LoVo (cell line): Measurements from ENCODE around the gene KIF3C.
A peak's percentile ranks its signal among the peaks of the same experiment; 100 is the strongest.
"Not testable (repeated sequence)": the region's sequence is repeated elsewhere in the genome, so short reads cannot be mapped to it uniquely, and the experiment has no call there.

Experiments used
- DNase-seq: peaks from one replicate; pipeline ENCODE4 v3.0.0-alpha.2; 2016; ENCODE audit warnings: low spot score

Gene KIF3C

GRCh38 chr2:25915944-25916772, 66.1 kb downstream of the KIF3C start:
- not testable (repeated sequence) for DNase-seq

DNA sequence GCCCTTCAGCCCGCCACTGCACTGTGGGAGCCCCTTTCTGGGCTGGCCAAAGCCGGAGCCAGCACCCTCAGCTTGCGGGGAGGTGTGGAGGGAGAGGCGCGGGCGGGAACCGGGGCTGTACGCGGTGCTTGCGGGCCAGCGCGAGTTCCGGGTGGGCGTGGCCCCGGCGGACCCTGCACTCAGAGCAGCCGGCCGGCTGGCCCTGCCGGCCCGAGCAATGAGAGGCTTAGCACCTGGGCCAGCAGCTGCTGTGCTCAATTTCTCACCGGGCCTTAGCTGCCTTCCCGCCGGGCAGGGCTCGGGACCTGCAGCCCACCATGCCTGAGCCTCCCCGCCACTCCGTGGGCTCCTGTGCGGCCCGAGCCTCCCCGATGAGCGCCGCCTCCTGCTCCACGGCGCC, 66.9 kb downstream of the KIF3C start:
- not testable (repeated sequence) for DNase-seq

DNA sequence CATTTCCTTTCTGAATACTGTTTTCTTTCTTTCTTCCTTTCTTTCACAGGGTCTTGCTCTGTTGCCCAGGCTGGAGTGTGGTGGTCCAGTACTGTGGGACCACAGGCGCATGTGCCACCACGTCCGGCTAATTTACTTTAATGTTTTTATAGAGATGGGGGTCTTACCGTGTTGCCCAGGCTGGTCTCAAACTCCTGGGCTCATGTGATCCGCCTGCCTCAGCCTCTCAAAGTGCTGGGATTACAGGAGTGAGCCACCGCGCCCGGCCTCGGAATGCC, 68.7 kb downstream of the KIF3C start:
- not testable (repeated sequence) for DNase-seq

- no peak for DNase-seq
Observed at GRCh38 chr2:25912851-25913695, 69.2 kb downstream of the KIF3C start.

DNA sequence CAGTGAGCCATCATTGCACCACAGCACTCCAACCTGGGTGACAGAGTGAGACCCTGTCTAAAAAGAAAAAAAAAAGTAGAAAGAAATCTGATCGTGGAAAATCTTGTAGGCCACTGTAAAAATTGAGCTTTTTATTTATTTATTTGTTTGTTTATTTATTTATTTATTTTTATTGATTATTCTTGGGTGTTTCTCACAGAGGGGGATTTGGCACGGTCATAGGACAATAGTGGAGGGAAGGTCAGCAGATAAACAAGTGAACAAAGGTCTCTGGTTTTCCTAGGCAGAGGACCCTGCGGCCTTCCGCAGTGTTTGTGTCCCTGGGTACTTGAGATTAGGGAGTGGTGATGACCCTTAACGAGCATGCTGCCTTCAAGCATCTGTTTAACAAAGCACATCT, 72.7 kb downstream of the KIF3C start:
- DNase-seq: not testable (repeated sequence)

DNA sequence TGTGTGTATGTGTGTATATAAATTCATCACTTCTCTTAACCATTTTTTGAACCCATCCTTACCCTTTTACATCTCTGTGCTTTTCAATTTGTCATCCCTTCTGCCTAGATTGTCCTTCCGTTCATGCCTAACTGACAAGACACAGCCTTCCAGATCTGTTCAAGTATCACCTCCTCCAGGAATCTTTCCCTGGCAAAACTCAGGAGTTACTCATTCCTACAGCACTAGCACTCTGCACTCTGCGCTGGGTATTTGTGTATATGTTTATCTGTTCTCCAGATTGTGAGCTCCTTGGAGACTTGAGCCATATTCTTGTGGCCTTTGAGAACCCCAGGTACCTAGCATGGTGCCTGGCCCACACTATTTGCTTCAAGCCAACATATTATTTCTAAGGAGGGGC, 77.2 kb downstream of the KIF3C start:
- no peak for DNase-seq

GRCh38 chr2:25903216-25903776, 79.0 kb downstream of the KIF3C start:
- no peak for DNase-seq

DNA sequence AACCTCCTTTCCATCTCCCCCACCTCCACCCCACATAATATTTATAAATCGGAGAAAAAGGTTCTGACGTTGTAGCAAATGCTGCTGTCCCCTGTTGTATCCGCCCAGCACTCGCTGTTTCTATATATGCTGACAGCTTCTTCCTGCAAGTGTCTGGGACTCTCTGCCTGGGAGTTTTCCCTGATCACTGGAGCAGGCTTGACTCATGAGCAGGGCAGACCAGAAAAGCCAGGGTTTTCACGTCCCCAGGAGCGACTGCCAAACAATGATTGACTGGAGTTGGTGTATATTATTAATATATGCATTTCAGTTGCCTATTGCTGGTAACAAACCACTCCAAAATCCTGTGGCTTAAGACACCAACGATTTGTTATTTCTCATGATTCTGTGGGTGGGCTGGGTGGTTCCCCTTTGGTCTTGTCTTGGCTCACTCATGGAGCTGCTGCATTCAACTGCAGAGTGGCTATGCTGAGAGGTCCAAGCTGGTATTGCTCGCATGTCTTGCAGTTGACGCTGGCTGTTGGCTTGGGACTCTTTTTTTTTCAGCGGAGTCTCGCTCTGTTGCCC, 82.8 kb downstream of the KIF3C start:
- DNase-seq: no peak

- DNase-seq: no peak
Observed at GRCh38 chr2:25897506-25897905, 84.8 kb downstream of the KIF3C start.

DNA sequence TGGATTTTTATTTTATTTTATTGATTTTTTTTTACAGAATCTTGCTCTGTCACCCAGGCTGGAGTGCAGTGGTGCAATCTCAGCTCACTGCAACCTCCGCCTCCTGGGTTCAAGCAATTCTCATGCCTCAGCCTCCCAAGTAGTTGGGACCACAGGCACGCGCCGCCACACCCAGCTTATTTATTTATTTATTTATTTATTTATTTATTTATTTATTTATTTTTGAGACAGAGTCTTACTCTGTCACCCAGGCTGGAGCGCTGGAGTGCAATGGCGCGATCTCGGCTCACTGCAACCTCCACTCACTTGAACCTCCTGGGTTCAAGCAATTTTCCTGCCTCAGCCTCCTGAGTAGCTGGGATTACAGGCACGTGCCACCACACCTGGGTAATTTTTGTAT, 86.0 kb downstream of the KIF3C start:
- DNase-seq: not testable (repeated sequence)

GRCh38 chr2:25895610-25896009, 86.7 kb downstream of the KIF3C start:
- DNase-seq: no peak

- DNase-seq: no peak
Observed at GRCh38 chr2:25895018-25895417, 87.3 kb downstream of the KIF3C start.

DNA sequence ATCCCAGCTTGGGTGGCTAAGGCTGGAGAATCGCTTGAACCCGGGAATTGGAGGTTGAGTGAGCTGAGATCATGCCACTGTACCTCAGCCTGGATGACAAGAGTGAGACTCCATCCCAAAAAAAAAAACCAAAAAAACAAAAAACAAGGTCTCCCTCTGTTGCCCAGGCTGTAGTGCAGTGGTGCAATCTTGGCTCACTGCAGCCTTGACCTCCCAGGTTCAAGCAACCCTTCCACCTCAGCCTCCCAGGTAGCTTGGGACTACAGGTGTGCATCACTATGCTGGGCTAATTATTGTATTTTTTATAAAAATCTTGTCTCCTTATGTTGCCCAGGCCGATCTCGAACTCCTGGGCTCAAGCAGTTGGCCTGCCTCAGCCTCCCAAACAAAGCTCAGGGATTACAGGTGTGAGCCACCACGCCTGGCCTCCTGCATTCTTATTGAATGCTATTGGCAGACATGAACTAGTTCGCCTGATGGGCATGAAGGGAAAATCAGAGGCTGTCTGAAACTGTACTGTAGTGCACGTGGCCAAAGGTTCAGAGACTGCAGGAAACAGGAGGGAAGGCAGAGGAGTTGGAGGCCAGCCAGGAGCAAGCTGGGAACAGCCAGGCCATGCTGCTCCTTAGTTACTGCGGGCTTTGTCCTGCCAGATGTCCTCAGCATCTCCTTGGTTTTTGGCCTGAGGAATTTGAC, 88.0 kb downstream of the KIF3C start:
- DNase-seq: no peak

DNA sequence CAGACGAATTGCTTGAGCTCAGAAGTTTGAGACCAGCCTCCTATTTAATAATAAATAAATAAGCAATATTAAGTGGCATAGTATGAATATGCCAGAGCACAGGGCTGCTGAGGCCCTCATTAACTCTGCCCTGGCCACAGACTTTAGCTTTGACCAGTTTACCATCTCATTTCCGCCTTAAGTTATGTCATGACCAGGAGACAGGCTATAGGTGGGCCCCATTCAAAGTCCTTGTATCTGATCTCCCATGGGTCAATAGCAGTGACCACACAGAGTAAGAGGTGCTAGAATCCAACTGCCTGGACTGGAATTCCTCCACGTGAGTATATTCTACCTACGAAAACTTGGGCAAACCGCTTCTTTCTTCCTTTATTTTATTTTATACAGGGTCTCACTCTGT, 90.6 kb downstream of the KIF3C start:
- no peak for DNase-seq

DNA sequence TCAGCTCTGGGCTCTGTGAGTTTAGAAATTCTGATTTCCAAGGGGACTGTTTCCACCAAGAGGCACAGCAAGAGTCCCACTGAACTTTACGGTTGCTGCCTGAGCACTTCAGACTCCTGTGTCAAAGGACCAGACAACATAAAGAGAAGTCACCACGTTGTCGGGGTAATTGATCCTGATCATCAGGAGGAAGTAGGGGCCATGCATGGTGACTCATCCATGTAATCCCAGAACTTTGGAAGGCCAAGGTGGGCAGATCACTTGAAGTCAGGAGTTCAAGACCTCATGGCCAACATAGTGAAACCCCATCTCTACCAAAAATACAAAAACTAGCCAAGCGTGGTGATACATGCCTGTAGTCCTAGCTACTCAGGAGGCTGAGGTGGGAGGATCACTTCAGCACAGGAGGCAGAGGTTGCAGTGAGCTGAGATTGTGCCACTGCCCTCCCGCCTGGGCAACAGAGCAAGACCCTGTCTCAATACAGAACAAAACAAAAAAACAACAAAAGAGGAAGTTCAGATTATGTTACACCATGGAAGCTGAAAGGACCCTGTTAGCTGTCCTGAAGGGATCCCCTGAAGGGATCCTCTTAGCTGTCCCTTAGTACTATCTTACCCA, 94.6 kb downstream of the KIF3C start:
- DNase-seq: no peak

DNA sequence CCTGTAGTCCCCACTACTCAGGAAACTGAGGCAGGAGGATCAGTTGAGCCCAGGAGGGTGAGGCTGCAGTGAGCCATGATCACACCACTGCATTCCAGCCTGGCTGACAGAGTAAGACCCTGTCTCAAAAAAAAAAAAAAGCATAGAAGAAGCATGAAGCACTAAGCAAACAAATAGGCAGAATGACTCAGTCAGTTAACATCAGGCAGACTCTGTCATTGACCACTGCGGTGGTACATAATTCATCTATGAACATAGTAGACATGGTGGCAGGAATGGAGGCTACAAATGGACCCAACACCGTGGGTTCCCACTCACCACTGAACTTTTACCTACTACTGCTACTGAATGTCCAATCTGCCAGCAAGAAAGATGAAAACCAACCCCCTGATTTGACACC, 96.4 kb downstream of the KIF3C start:
- peak; percentile 44 for DNase-seq

DNA sequence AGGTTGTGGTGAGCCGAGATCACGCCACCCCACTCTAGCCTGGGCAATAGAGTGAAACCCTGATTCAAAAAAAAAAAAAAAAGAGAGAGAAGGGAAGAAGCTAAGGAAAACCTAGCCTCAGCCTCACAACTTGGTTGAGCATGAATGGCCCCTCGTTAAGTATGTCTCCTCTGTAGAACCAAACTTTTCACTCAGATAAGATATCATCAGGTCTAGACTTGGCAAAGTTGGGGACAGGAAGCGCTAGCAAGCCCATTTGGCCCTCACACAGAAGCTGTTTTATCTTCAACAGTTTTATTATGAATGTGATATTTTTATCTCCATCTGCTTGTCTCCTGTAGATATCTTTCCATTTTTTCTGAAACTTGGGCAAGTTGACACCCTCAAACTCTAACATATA, 100.5 kb downstream of the KIF3C start:
- DNase-seq: no peak

DNA sequence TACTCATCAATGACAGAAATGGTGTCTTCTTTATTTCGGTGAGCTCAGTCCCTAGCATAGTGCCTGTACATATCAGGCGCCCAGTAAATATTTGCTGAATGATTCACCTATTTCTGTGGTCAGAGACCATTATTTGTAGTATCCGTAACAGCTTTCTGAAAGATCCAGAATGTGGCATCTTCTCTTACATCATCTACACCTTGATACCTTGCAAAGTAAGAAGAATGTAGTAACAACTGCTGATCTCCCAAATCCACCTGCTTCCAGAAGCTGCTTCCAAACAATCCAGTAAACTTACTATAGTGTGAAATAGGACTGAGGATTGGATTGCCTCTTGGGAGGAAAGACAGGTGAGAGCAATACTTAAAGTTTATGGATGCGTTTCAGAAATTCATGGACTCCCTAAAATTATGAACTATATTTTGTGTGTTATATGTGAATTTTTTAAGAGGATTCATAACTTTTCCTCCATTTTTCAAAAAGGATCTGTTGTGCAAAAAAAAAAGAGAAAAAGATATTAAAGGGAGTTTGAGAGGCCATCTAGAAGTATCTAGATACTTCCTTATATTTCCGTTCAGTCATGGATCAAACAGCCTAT, 103.1 kb downstream of the KIF3C start:
- peak; percentile 46 for DNase-seq

GRCh38 chr2:25878361-25879132, 103.8 kb downstream of the KIF3C start, which contains the start of gene ASXL2:
Gene ASXL2, minus strand, starts transcription at chr2:25878487. Its CDS starts 265 bp downstream, at chr2:25878222.
- DNase-seq: peak; percentile 99
